ENCODE results near the gene CHIT1. TPM values are rescaled to one million over a fixed set of nuclear protein-coding genes. Genes with fewer than 3 reads are reported as not detected.

Gene CHIT1
- total RNA-seq, 2 experiments from 2014 or later: 0.56 to 0.74 TPM

DNA sequence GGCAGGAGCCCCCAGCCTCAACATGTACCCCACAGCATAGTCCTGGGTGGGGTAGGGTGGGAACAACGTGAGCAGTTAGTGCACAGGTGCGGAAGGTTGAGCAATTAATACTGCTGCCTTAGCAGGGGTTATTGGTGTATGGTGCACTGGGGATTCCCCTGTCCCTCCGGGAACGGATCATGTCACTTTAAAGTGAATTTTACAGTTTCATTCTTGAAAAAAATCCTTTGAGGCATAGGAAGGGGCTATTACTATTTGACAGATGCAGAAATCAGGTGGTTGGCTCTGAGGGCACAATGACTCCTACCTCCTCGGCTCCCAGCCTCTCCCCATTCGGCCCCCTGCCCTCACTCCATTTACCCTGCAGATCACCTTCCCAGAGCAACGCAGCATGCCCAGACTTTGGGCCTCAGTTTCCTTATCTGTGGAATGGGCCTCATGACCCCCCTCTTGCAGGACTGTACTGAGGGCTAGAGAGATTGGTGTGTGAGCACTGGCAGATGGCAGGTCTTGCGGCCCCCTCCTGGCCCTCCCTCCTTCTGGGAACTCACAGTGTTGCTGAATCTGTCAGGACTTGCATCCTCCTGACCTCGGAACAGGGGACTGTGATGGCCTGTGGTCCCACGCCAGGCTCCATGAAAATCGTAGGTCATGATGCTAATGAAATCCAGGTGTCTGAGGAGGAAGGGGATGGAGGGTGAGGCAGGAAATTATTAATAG is 48.7 kb downstream of the CHIT1 start:
- ChIA-PET CTCF (interaction anchor here (0.7 to 2.8 kb wide), 3 partner anchors 9 to 142 kb away, joined by 3 to 10 read pairs (median 3); no protein-coding TSS in a partner anchor), POLR2A (no interaction called here)
- H3K27ac Mint-ChIP-seq: no peak overlapping the region
- no peak overlapping the region for H3K4me3 Mint-ChIP-seq
- DNase-seq (no peak), ATAC-seq (no peak)
- no peaks in the 10 kb centered on the region for H3K27me3 Mint-ChIP-seq
- TF ChIP-seq, protein P1, sequence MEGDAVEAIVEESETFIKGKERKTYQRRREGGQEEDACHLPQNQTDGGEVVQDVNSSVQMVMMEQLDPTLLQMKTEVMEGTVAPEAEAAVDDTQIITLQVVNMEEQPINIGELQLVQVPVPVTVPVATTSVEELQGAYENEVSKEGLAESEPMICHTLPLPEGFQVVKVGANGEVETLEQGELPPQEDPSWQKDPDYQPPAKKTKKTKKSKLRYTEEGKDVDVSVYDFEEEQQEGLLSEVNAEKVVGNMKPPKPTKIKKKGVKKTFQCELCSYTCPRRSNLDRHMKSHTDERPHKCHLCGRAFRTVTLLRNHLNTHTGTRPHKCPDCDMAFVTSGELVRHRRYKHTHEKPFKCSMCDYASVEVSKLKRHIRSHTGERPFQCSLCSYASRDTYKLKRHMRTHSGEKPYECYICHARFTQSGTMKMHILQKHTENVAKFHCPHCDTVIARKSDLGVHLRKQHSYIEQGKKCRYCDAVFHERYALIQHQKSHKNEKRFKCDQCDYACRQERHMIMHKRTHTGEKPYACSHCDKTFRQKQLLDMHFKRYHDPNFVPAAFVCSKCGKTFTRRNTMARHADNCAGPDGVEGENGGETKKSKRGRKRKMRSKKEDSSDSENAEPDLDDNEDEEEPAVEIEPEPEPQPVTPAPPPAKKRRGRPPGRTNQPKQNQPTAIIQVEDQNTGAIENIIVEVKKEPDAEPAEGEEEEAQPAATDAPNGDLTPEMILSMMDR (IDR thresholded peaks at IDR 0.05): no peak
- H3K36me3 Mint-ChIP-seq (ENCODE audit: low read depth): no peaks in the 10 kb centered on the region
- H3K9me3 Mint-ChIP-seq: no peaks in the 10 kb centered on the region
- intact Hi-C loops (cut with micrococcal nuclease): no loop called here
- no peaks in the 10 kb centered on the region for H3K4me1 Mint-ChIP-seq (ENCODE audit: low read depth)

DNA sequence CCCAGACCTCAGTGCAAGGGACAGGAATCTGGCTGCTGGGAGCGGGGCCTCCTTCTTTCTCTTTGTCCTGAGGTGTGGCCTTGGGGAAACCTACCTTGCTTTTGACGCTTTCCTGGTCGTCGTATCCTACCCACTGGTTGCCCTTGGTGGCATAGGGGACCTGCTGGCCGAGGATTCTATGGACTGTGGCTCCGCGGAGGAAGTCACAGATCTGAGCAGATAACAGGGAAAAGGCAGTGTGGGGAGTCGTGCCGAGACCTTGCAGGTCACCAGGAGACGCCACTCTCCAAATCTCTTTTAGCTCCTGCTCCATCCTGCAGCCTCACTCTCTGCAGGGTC is 49.8 kb downstream of the CHIT1 start:
- Mint-ChIP-seq H3K36me3 (ENCODE audit: low read depth) (no peaks in the 10 kb centered on the region), H3K4me3 (no peak overlapping the region), H3K9me3 (no peaks in the 10 kb centered on the region), H3K4me1 (ENCODE audit: low read depth) (no peaks in the 10 kb centered on the region), H3K27me3 (no peaks in the 10 kb centered on the region), H3K27ac (no peak overlapping the region)
- ChIA-PET POLR2A (no interaction called here), CTCF (interaction anchor here (0.7 to 1.5 kb wide), 2 partner anchors 88 to 140 kb away, joined by 3 to 13 read pairs; no protein-coding TSS in a partner anchor)
- ATAC-seq (no peak), DNase-seq (no peak)
- TF ChIP-seq, protein P1 (IDR thresholded peaks at IDR 0.05): no peak
- intact Hi-C loops (cut with micrococcal nuclease): no loop called here

DNA sequence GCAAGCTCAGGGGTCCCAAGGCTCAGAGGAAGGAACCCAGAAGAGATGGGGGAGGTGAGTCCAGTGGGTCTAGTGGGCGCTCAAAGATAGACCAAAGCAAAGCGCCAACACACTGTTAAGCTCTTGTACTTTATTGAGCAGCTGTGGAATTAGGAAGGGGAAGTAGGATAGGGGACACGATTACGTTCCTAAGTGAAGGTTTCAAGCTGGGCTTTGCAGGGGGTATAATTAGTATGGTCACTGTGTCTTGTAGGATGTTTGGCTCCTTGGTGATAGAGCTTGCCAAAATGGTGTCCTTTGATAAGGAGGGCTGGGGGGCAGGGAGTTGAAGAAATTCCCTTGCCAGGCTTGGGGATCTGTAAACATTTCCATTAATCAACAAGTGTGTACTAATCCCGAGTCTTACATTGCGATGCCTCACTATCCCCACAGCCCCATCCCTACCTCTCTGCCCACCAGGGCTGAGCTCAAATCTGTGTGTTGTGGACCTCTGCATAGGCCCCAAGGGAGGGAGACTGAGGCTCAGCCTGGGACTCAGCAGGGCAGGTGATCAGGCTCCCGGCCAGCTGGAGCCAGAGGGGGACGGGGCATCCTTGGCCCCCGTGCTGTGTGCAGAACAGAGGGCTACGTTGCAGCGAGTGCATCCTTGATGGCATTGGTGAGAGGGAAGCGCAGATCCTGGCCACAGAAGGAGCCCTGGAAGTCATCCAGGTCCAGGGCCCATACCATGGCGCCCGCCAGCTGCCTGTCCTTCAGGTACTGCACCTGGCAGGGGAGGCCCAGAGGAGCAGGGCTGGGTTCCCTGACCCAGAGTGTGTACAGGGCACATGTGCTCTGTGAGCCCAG is 50.4 kb downstream of the CHIT1 start:
- intact Hi-C loops (cut with micrococcal nuclease): no loop called here
- ATAC-seq: no peak
- Mint-ChIP-seq H3K36me3 (ENCODE audit: low read depth) (no peaks in the 10 kb centered on the region), H3K27me3 (no peaks in the 10 kb centered on the region), H3K27ac (no peak overlapping the region), H3K9me3 (no peaks in the 10 kb centered on the region), H3K4me3 (no peak overlapping the region), H3K4me1 (ENCODE audit: low read depth) (no peaks in the 10 kb centered on the region)
- CTCF ChIA-PET: interaction anchor here (1.5 kb wide), 1 partner anchor 140 kb away, joined by 13 read pairs; no protein-coding TSS in a partner anchor
- no peak for DNase-seq
- POLR2A ChIA-PET: no interaction called here
- TF ChIP-seq, protein P1 (IDR thresholded peaks at IDR 0.05): no peak

DNA sequence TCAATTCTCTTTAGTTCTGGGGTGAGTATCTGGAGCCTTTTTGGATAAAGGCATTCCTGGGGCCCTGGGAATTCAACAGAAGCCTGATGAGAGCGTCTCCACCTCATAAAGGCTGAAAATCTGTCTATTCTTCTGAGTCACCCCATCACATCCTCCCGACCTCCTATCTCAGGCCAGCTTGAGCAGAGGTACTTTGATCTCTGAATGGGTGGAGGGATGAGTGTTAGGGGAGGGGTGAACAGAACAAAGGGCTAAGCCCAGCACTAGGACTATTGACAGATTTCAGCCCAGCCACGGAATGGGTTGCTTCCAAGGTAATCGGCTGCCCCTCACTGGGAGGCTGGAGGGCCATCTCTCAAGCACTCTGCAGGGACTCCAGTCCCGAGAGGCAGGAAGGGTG is 51.4 kb downstream of the CHIT1 start:
- Mint-ChIP-seq H3K36me3 (ENCODE audit: low read depth) (no peaks in the 10 kb centered on the region), H3K9me3 (no peaks in the 10 kb centered on the region), H3K4me3 (no peak overlapping the region), H3K27ac (no peak overlapping the region), H3K27me3 (no peaks in the 10 kb centered on the region), H3K4me1 (ENCODE audit: low read depth) (no peaks in the 10 kb centered on the region)
- POLR2A ChIA-PET: no interaction called here
- DNase-seq: no peak
- ATAC-seq: no peak
- CTCF ChIA-PET: interaction anchor here (1.5 kb wide), 1 partner anchor 139 kb away, joined by 13 read pairs; no protein-coding TSS in a partner anchor
- TF ChIP-seq, protein P1 (IDR thresholded peaks at IDR 0.05): no peak
- intact Hi-C loops (cut with micrococcal nuclease): no loop called here

Data from activated CD8-positive, alpha-beta T cell treated with anti-CD3 and anti-CD28 coated beads for 36 hours (primary cell).